Effector CD8-positive, alpha-beta T cell (primary cell): ENCODE measurements around the gene CORO2B.

Experiments
- DNase-seq: peaks from one replicate; lab custom pipeline; 2025; lab: John Stamatoyannopoulos, UW

Gene CORO2B

GRCh38 chr15:68572309-68572708, 6.5 kb upstream of the CORO2B start:
- DNase-seq, result no peak

GRCh38 chr15:68572921-68573320, 5.9 kb upstream of the CORO2B start:
- no peak for DNase-seq

GRCh38 chr15:68574046-68574445, 4.7 kb upstream of the CORO2B start:
- DNase-seq, result no peak

- no peak for DNase-seq
Measured at GRCh38 chr15:68574629-68575028, 4.2 kb upstream of the CORO2B start.

- no peak for DNase-seq
Measured at GRCh38 chr15:68576235-68576892, 2.4 kb upstream of the CORO2B start.

- no peak for DNase-seq
Measured at GRCh38 chr15:68578175-68578979, 416 bp upstream of the CORO2B start.

GRCh38 chr15:68580026-68580882, 1.5 kb downstream of the CORO2B start:
- no peak for DNase-seq

GRCh38 chr15:68580883-68581155, 2.0 kb downstream of the CORO2B start:
- no peak for DNase-seq

GRCh38 chr15:68581725-68582124, 2.9 kb downstream of the CORO2B start:
- no peak for DNase-seq

- no peak for DNase-seq
Measured at GRCh38 chr15:68582236-68582635, 3.4 kb downstream of the CORO2B start.

- no peak for DNase-seq
Measured at GRCh38 chr15:68582864-68583263, 4.1 kb downstream of the CORO2B start.

- no peak for DNase-seq
Measured at GRCh38 chr15:68583321-68583720, 4.5 kb downstream of the CORO2B start.

- no peak for DNase-seq
Measured at GRCh38 chr15:68583936-68584755, 5.4 kb downstream of the CORO2B start.

GRCh38 chr15:68584756-68585573, 6.2 kb downstream of the CORO2B start:
- DNase-seq, result no peak

GRCh38 chr15:68585574-68586273, 6.9 kb downstream of the CORO2B start:
- DNase-seq, result no peak

- DNase-seq, result no peak
Measured at GRCh38 chr15:68586274-68586961, 7.6 kb downstream of the CORO2B start.

GRCh38 chr15:68587769-68588385, 9.1 kb downstream of the CORO2B start:
- no peak for DNase-seq

- no peak for DNase-seq
Measured at GRCh38 chr15:68589053-68589452, 10.3 kb downstream of the CORO2B start.
